Stimulated activated naive CD8-positive, alpha-beta T cell treated with anti-CD3 and anti-CD28 coated beads, Interleukin-15, Interleukin-2, amounts not matched to agents 100 ng/mL and 50 ng/mL, for 24 hours (primary cell): Measurements from ENCODE around the gene SLC47A1.
"Not testable (repeated sequence)": the region's sequence is repeated elsewhere in the genome, so short reads cannot be mapped to it uniquely, and the experiment has no call there.

ENCODE experiments used
- H3K27ac Mint-ChIP-seq: one replicate; pipeline ENCODE4 v1.8.0; 2021; ENCODE audit warnings: mild to moderate bottlenecking, mixed read lengths
- H3K27me3 Mint-ChIP-seq: one replicate; pipeline ENCODE4 v1.8.0; 2021; ENCODE audit warnings: mixed read lengths
- H3K36me3 Mint-ChIP-seq: one replicate; pipeline ENCODE4 v1.8.0; 2021; ENCODE audit warnings: low read depth, mixed read lengths
- H3K4me1 Mint-ChIP-seq: one replicate; pipeline ENCODE4 v1.8.0; 2021; ENCODE audit warnings: low read depth, mixed read lengths
- H3K4me3 Mint-ChIP-seq: one replicate; pipeline ENCODE4 v1.8.0; 2021; ENCODE audit warnings: mild to moderate bottlenecking, mixed read lengths
- H3K9me3 Mint-ChIP-seq: one replicate; pipeline ENCODE4 v1.8.0; 2021; ENCODE audit warnings: mixed read lengths

SLC47A1 gene

GRCh38 chr17:19561697-19562318 is 28.2 kb downstream of the SLC47A1 start:
- H3K27me3 Mint-ChIP-seq = peaks cover 20% of the 10 kb centered on the region

GRCh38 chr17:19565817-19566575 is 32.3 kb downstream of the SLC47A1 start:
- no peaks in the 10 kb centered on the region for H3K36me3 Mint-ChIP-seq

More at GRCh38 chr17:19561697-19562318, 28.2 kb downstream of the SLC47A1 start:
- no peaks in the 10 kb centered on the region for H3K36me3 Mint-ChIP-seq
- H3K9me3 Mint-ChIP-seq = no peaks in the 10 kb centered on the region
- H3K4me3 Mint-ChIP-seq = no peak overlapping the region
- H3K4me1 Mint-ChIP-seq = no peaks in the 10 kb centered on the region
- H3K27ac Mint-ChIP-seq = no peak overlapping the region

GRCh38 chr17:19567216-19568015 is 33.8 kb downstream of the SLC47A1 start:
- H3K27me3 Mint-ChIP-seq = no peaks in the 10 kb centered on the region
- no peaks in the 10 kb centered on the region for H3K4me1 Mint-ChIP-seq
- H3K27ac Mint-ChIP-seq = no peak overlapping the region
- H3K4me3 Mint-ChIP-seq = no peak overlapping the region
- H3K9me3 Mint-ChIP-seq = no peaks in the 10 kb centered on the region
- no peaks in the 10 kb centered on the region for H3K36me3 Mint-ChIP-seq

More at GRCh38 chr17:19565817-19566575, 32.3 kb downstream of the SLC47A1 start:
- Mint-ChIP-seq H3K27me3 (peaks cover 4% of the 10 kb centered on the region), H3K4me3 (no peak overlapping the region), H3K4me1 (no peaks in the 10 kb centered on the region), H3K9me3 (no peaks in the 10 kb centered on the region), H3K27ac (no peak overlapping the region)

GRCh38 chr17:19568016-19568350 is 34.3 kb downstream of the SLC47A1 start:
- Mint-ChIP-seq H3K27ac (no peak overlapping the region), H3K9me3 (no peaks in the 10 kb centered on the region), H3K36me3 (no peaks in the 10 kb centered on the region), H3K27me3 (no peaks in the 10 kb centered on the region), H3K4me1 (no peaks in the 10 kb centered on the region), H3K4me3 (no peak overlapping the region)

- Mint-ChIP-seq H3K4me3 (no peak overlapping the region), H3K27me3 (no peaks in the 10 kb centered on the region), H3K27ac (no peak overlapping the region), H3K9me3 (no peaks in the 10 kb centered on the region), H3K36me3 (no peaks in the 10 kb centered on the region), H3K4me1 (no peaks in the 10 kb centered on the region)
These were observed 36.3 kb downstream of the SLC47A1 start for GRCh38 chr17:19569785-19570543.

GRCh38 chr17:19570544-19571062 is 36.9 kb downstream of the SLC47A1 start:
- no peaks in the 10 kb centered on the region for H3K36me3 Mint-ChIP-seq
- no peaks in the 10 kb centered on the region for H3K9me3 Mint-ChIP-seq
- H3K27me3 Mint-ChIP-seq = no peaks in the 10 kb centered on the region
- H3K4me3 Mint-ChIP-seq = no peak overlapping the region
- no peaks in the 10 kb centered on the region for H3K4me1 Mint-ChIP-seq
- H3K27ac Mint-ChIP-seq = no peak overlapping the region

GRCh38 chr17:19573075-19573474 is 39.4 kb downstream of the SLC47A1 start:
- Mint-ChIP-seq H3K4me3 (no peak overlapping the region), H3K9me3 (no peaks in the 10 kb centered on the region), H3K27me3 (peaks cover 3% of the 10 kb centered on the region), H3K27ac (no peak overlapping the region), H3K4me1 (no peaks in the 10 kb centered on the region), H3K36me3 (no peaks in the 10 kb centered on the region)

GRCh38 chr17:19574956-19575355 is 41.3 kb downstream of the SLC47A1 start:
- Mint-ChIP-seq H3K4me3 (no peak overlapping the region), H3K27me3 (peaks cover 13% of the 10 kb centered on the region), H3K27ac (no peak overlapping the region), H3K9me3 (no peaks in the 10 kb centered on the region), H3K36me3 (no peaks in the 10 kb centered on the region), H3K4me1 (no peaks in the 10 kb centered on the region)

- Mint-ChIP-seq H3K36me3 (no peaks in the 10 kb centered on the region), H3K4me3 (no peak overlapping the region), H3K4me1 (no peaks in the 10 kb centered on the region), H3K27ac (no peak overlapping the region), H3K9me3 (no peaks in the 10 kb centered on the region), H3K27me3 (peaks cover 34% of the 10 kb centered on the region)
These were observed 44.9 kb downstream of the SLC47A1 start for GRCh38 chr17:19578545-19578944.

GRCh38 chr17:19579192-19579761 is 45.6 kb downstream of the SLC47A1 start:
- Mint-ChIP-seq H3K27me3 (peaks cover 34% of the 10 kb centered on the region), H3K27ac (no peak overlapping the region), H3K9me3 (no peaks in the 10 kb centered on the region), H3K36me3 (no peaks in the 10 kb centered on the region), H3K4me1 (no peaks in the 10 kb centered on the region), H3K4me3 (no peak overlapping the region)

GRCh38 chr17:19579867-19580565 is 46.4 kb downstream of the SLC47A1 start:
- H3K4me3 Mint-ChIP-seq = peak overlapping the region; percentile 45
- no peak overlapping the region for H3K27ac Mint-ChIP-seq

GRCh38 chr17:19580566-19580920 is 46.9 kb downstream of the SLC47A1 start:
- not testable (repeated sequence) for H3K9me3 Mint-ChIP-seq, H3K4me1 Mint-ChIP-seq, H3K27ac Mint-ChIP-seq, H3K36me3 Mint-ChIP-seq, H3K4me3 Mint-ChIP-seq
- peaks cover 34% of the 10 kb centered on the region for H3K27me3 Mint-ChIP-seq

More at GRCh38 chr17:19579867-19580565, 46.4 kb downstream of the SLC47A1 start:
- H3K36me3 Mint-ChIP-seq = no peaks in the 10 kb centered on the region
- H3K4me1 Mint-ChIP-seq = no peaks in the 10 kb centered on the region
- H3K9me3 Mint-ChIP-seq = no peaks in the 10 kb centered on the region
- H3K27me3 Mint-ChIP-seq = peaks cover 34% of the 10 kb centered on the region

GRCh38 chr17:19582152-19582551 is 48.5 kb downstream of the SLC47A1 start:
- H3K4me3 Mint-ChIP-seq, H3K4me1 Mint-ChIP-seq, H3K27ac Mint-ChIP-seq, H3K36me3 Mint-ChIP-seq, H3K9me3 Mint-ChIP-seq: not testable (repeated sequence)
- H3K27me3 Mint-ChIP-seq = peaks cover 34% of the 10 kb centered on the region

- Mint-ChIP-seq H3K4me1 (no peaks in the 10 kb centered on the region), H3K36me3 (no peaks in the 10 kb centered on the region), H3K27ac (no peak overlapping the region), H3K27me3 (peaks cover 23% of the 10 kb centered on the region), H3K9me3 (no peaks in the 10 kb centered on the region), H3K4me3 (no peak overlapping the region)
These were observed 50.2 kb downstream of the SLC47A1 start for GRCh38 chr17:19583871-19584270.
